ENCODE results near the gene DHRS3.
A peak's percentile ranks its signal among the peaks of the same experiment; 100 is the strongest.

Gene DHRS3

GRCh38 chr1:12562955-12563576, 54.9 kb downstream of the DHRS3 start:
- H3K4me2 ChIP-seq (ENCODE audit: low read length), result no peak overlapping the region
- no peak for TF ChIP-seq CTCF (IDR thresholded peaks at IDR 0.05)
- H3K9ac ChIP-seq, result no peak overlapping the region
- no peak overlapping the region for H2AFZ ChIP-seq
- H3K27ac ChIP-seq, result no peak overlapping the region
- no peak overlapping the region for H3K4me3 ChIP-seq (ENCODE audit: low read depth, low read length)
- H3K79me2 ChIP-seq, result no peaks in the 10 kb centered on the region
- H3K4me1 ChIP-seq, result no peaks in the 10 kb centered on the region
- H3K27me3 ChIP-seq (ENCODE audit: control insufficient read depth, insufficient read depth, low read length), result no peaks in the 10 kb centered on the region
- H3K36me3 ChIP-seq (ENCODE audit: control insufficient read depth, insufficient read depth, low read length), result no peaks in the 10 kb centered on the region
- no peaks in the 10 kb centered on the region for H3K9me3 ChIP-seq (ENCODE audit: control insufficient read depth, low read length)

GRCh38 chr1:12561121-12561520, 56.9 kb downstream of the DHRS3 start:
- Histone ChIP-seq H3K79me2 (no peaks in the 10 kb centered on the region), H3K9ac (no peak overlapping the region), H3K4me1 (no peaks in the 10 kb centered on the region), H3K27ac (no peak overlapping the region), H3K4me3 (ENCODE audit: low read depth, low read length) (no peak overlapping the region), H3K4me2 (ENCODE audit: low read length) (no peak overlapping the region), H3K36me3 (ENCODE audit: control insufficient read depth, insufficient read depth, low read length) (no peaks in the 10 kb centered on the region), H2AFZ (no peak overlapping the region), H3K9me3 (ENCODE audit: control insufficient read depth, low read length) (no peaks in the 10 kb centered on the region), H3K27me3 (ENCODE audit: control insufficient read depth, insufficient read depth, low read length) (no peaks in the 10 kb centered on the region)
- no peak for TF ChIP-seq CTCF (IDR thresholded peaks at IDR 0.05)

- no peak for TF ChIP-seq CTCF (IDR thresholded peaks at IDR 0.05)
- H3K27ac ChIP-seq, result peak overlapping the region; percentile 81
- H3K9ac ChIP-seq, result no peak overlapping the region
These were observed 60.8 kb downstream of the DHRS3 start for GRCh38 chr1:12556957-12557935.

GRCh38 chr1:12556368-12556930, 61.6 kb downstream of the DHRS3 start:
- Histone ChIP-seq H3K36me3 (ENCODE audit: control insufficient read depth, insufficient read depth, low read length) (no peaks in the 10 kb centered on the region), H3K4me1 (no peaks in the 10 kb centered on the region)

More at GRCh38 chr1:12556957-12557935, 60.8 kb downstream of the DHRS3 start:
- H3K4me3 ChIP-seq (ENCODE audit: low read depth, low read length), result no peak overlapping the region
- no peaks in the 10 kb centered on the region for H3K36me3 ChIP-seq (ENCODE audit: control insufficient read depth, insufficient read depth, low read length)
- H3K79me2 ChIP-seq, result no peaks in the 10 kb centered on the region
- H2AFZ ChIP-seq, result peak overlapping the region; percentile 78
- no peaks in the 10 kb centered on the region for H3K9me3 ChIP-seq (ENCODE audit: control insufficient read depth, low read length)
- no peaks in the 10 kb centered on the region for H3K27me3 ChIP-seq (ENCODE audit: control insufficient read depth, insufficient read depth, low read length)
- peak overlapping the region; percentile 27 for H3K4me2 ChIP-seq (ENCODE audit: low read length)
- no peaks in the 10 kb centered on the region for H3K4me1 ChIP-seq

More at GRCh38 chr1:12556368-12556930, 61.6 kb downstream of the DHRS3 start:
- no peak overlapping the region for H3K4me3 ChIP-seq (ENCODE audit: low read depth, low read length)
- H3K9me3 ChIP-seq (ENCODE audit: control insufficient read depth, low read length), result no peaks in the 10 kb centered on the region
- H3K9ac ChIP-seq, result no peak overlapping the region
- peak overlapping the region; percentile 78 for H2AFZ ChIP-seq
- TF ChIP-seq CTCF (IDR thresholded peaks at IDR 0.05), result no peak
- peak overlapping the region; percentile 27 for H3K4me2 ChIP-seq (ENCODE audit: low read length)
- no peaks in the 10 kb centered on the region for H3K27me3 ChIP-seq (ENCODE audit: control insufficient read depth, insufficient read depth, low read length)
- peak overlapping the region; percentile 81 for H3K27ac ChIP-seq
- H3K79me2 ChIP-seq, result no peaks in the 10 kb centered on the region
